Osteoblast (primary cell): ENCODE measurements around the gene LAMA5. TPM values are rescaled to one million over a fixed set of nuclear protein-coding genes. Genes with fewer than 3 reads are reported as not detected.

ENCODE experiments used
- DNase-seq: peaks from one replicate; pipeline ENCODE4 v3.0.0; 2011; ENCODE audit warnings: low spot score, mixed read lengths; ENCODE audit not compliant: insufficient read length; ENCODE audit errors: missing footprints
- H2AFZ ChIP-seq: 2 replicates; pipeline ENCODE4 v1.6.0; 2011; ENCODE audit warnings: mild to moderate bottlenecking, low read length
- H3K27ac ChIP-seq: 2 replicates; pipeline ENCODE4 v1.5.1; 2011; ENCODE audit warnings: mild to moderate bottlenecking, low read depth, low read length, moderate library complexity
- H3K27me3 ChIP-seq: 2 replicates; pipeline ENCODE4 v1.6.0; 2012; ENCODE audit warnings: mild to moderate bottlenecking, control low read depth, inconsistent platforms, low read length, moderate library complexity; ENCODE audit not compliant: insufficient read depth
- H3K36me3 ChIP-seq: 2 replicates; pipeline ENCODE4 v1.5.1; 2011; ENCODE audit warnings: mild to moderate bottlenecking, low read length, control low read depth, moderate library complexity; ENCODE audit not compliant: insufficient read depth
- H3K4me1 ChIP-seq: 2 replicates; pipeline ENCODE4 v1.5.1; 2011; ENCODE audit warnings: mild to moderate bottlenecking, low read length, control low read depth, moderate library complexity; ENCODE audit not compliant: insufficient read depth
- H3K4me2 ChIP-seq: 2 replicates; pipeline ENCODE4 v1.6.0; 2011; ENCODE audit warnings: mild to moderate bottlenecking, low read length; ENCODE audit not compliant: insufficient read depth
- H3K4me3 ChIP-seq: fragments of 200-600 bp; sonication (generic); 3 replicates; pipeline ENCODE4 v1.5.1; 2012; ENCODE audit warnings: mild to moderate bottlenecking, low read length, inconsistent platforms; ENCODE audit not compliant: insufficient read depth
- H3K79me2 ChIP-seq: 2 replicates; pipeline ENCODE4 v1.6.0; 2012; ENCODE audit warnings: mild to moderate bottlenecking, low read length, control low read depth, inconsistent platforms; ENCODE audit not compliant: insufficient read depth
- H3K9me3 ChIP-seq: 2 replicates; pipeline ENCODE4 v1.5.1; 2011; ENCODE audit warnings: low read depth, low read length, control low read depth
- H4K20me1 ChIP-seq: 2 replicates; pipeline ENCODE4 v1.6.0; 2012; ENCODE audit warnings: mild to moderate bottlenecking, low read length, control low read depth; ENCODE audit not compliant: insufficient read depth
- CTCF ChIP-seq: IDR thresholded peaks from 2 replicates; pipeline ENCODE4 v1.5.1; 2011; ENCODE audit warnings: mild to moderate bottlenecking, low read depth, low read length, moderate library complexity; ENCODE audit errors: extremely low read depth
- total RNA-seq: library from RNA; depleted of rRNA; stranded (reverse); fragments of >200 nt; gene quantifications from 2 replicates; pipeline ENCODE4 v1.2.3, GENCODE V29; 2012

LAMA5 gene
- total RNA-seq, 1 donor = 2.2 TPM

GRCh38 chr20:62408055-62408454 lies 40.9 kb upstream of the LAMA5 start:
- H3K4me2 ChIP-seq = no peak overlapping the region
- H2AFZ ChIP-seq = no peak overlapping the region
- peaks cover 3% of the 10 kb centered on the region for H3K4me1 ChIP-seq
- no peak overlapping the region for H3K27ac ChIP-seq
- no peak for TF ChIP-seq CTCF
- H3K9me3 ChIP-seq = no peaks in the 10 kb centered on the region
- no peak for DNase-seq
- no peaks in the 10 kb centered on the region for H3K27me3 ChIP-seq
- no peaks in the 10 kb centered on the region for H3K36me3 ChIP-seq
- H3K79me2 ChIP-seq = peaks cover 18% of the 10 kb centered on the region
- no peak overlapping the region for H3K4me3 ChIP-seq
- H4K20me1 ChIP-seq = peaks cover 2% of the 10 kb centered on the region

GRCh38 chr20:62407221-62407992 lies 40.3 kb upstream of the LAMA5 start, which contains the start of gene CABLES2:
TSS of gene CABLES2 (minus strand) at chr20:62407285. CDS start at chr20:62407276, 9 bp downstream.
- Histone ChIP-seq H4K20me1 (peaks cover 2% of the 10 kb centered on the region), H2AFZ (peak within 1 kb of the TSS; percentile 69), H3K36me3 (no peaks in the 10 kb centered on the region), H3K27me3 (no peaks in the 10 kb centered on the region), H3K4me3 (peak within 1 kb of the TSS; percentile 76), H3K9me3 (no peaks in the 10 kb centered on the region), H3K79me2 (peaks cover 18% of the 10 kb centered on the region), H3K4me1 (peaks cover 3% of the 10 kb centered on the region), H3K4me2 (peak within 1 kb of the TSS; percentile 87), H3K27ac (no peak within 1 kb of the TSS)
- peak; percentile 100 for DNase-seq
- no peak for TF ChIP-seq CTCF

GRCh38 chr20:62406635-62407176 lies 39.6 kb upstream of the LAMA5 start:
- Histone ChIP-seq H3K27me3 (no peaks in the 10 kb centered on the region), H3K4me2 (peak overlapping the region; percentile 87), H3K27ac (no peak overlapping the region), H2AFZ (no peak overlapping the region), H3K9me3 (no peaks in the 10 kb centered on the region), H3K79me2 (peaks cover 18% of the 10 kb centered on the region), H4K20me1 (peaks cover 2% of the 10 kb centered on the region), H3K4me3 (peak overlapping the region; percentile 76), H3K36me3 (no peaks in the 10 kb centered on the region), H3K4me1 (peaks cover 3% of the 10 kb centered on the region)
- DNase-seq = no peak
- TF ChIP-seq CTCF = no peak

GRCh38 chr20:62405981-62406513 lies 38.9 kb upstream of the LAMA5 start:
- Histone ChIP-seq H3K4me3 (peak overlapping the region; percentile 76), H3K36me3 (no peaks in the 10 kb centered on the region), H4K20me1 (peaks cover 2% of the 10 kb centered on the region), H3K79me2 (peaks cover 18% of the 10 kb centered on the region), H3K9me3 (no peaks in the 10 kb centered on the region), H2AFZ (no peak overlapping the region), H3K27me3 (no peaks in the 10 kb centered on the region), H3K4me2 (peak overlapping the region; percentile 87), H3K27ac (no peak overlapping the region), H3K4me1 (peaks cover 3% of the 10 kb centered on the region)
- TF ChIP-seq CTCF = no peak
- DNase-seq = no peak
